Endothelial cell of umbilical vein (primary cell): ENCODE measurements around the gene ARSK. TPM values are rescaled to one million over a fixed set of nuclear protein-coding genes. Genes with fewer than 3 reads are reported as not detected.
A peak's percentile ranks its signal among the peaks of the same experiment; 100 is the strongest.

Source experiments
- BruUV-seq: library from RNA; stranded (reverse); fragments of 400-500 nt; replicated peaks from 2 replicates; lab custom pipeline; 2021; lab: Mats Ljungman, UMichigan
- CTCF ChIA-PET: fragments of 300-600, 350-600 bp; sonication (Branson Sonifier 250); formaldehyde crosslinking; loops from one replicate; lab custom pipeline; 2021; ENCODE audit warnings: antibody characterized with exemption, inconsistent platforms; lab: Charles Lee
- POLR2A ChIA-PET: fragments of 300-600, 350-600 bp; sonication (Branson Sonifier 250); formaldehyde crosslinking; loops from one replicate; lab custom pipeline; 2021; ENCODE audit warnings: antibody characterized with exemption, inconsistent platforms; lab: Charles Lee
- DNase-seq: peaks from one replicate; pipeline ENCODE4 v3.0.0-alpha.2; 2011; ENCODE audit warnings: low read depth, low spot score
- FAIRE-seq: peaks from 2 replicates; lab custom pipeline; 2011; peaks lifted over from hg19 to GRCh38; lab: Jason Lieb, UNC
- H2AFZ ChIP-seq: 2 replicates; pipeline ENCODE4 v1.6.0; 2012; ENCODE audit warnings: low read depth, low read length, control low read depth, inconsistent platforms
- H3K27ac ChIP-seq: 2 replicates; pipeline ENCODE4 v1.5.1; 2011; ENCODE audit warnings: low read depth, mild to moderate bottlenecking, control low read depth, low read length, moderate library complexity; ENCODE audit not compliant: insufficient read depth
- H3K27me3 ChIP-seq, 2 experiments: 2 replicates each; pipeline versions ENCODE4 v1.6.0 to v1.6.1; 2011; ENCODE audit warnings: low read length in 2 of 2, mixed read lengths in 1 of 2; ENCODE audit not compliant: control insufficient read depth in 2 of 2, insufficient read depth in 2 of 2
- H3K36me3 ChIP-seq, 2 experiments: 2 replicates in 1 of 2; 3 replicates in 1 of 2; pipeline ENCODE4 v1.5.1; 2011; ENCODE audit warnings: low read length in 2 of 2, mild to moderate bottlenecking in 1 of 2, moderate library complexity in 1 of 2; ENCODE audit not compliant: control insufficient read depth in 2 of 2, insufficient read depth in 2 of 2; ENCODE audit errors: extremely low read depth in 1 of 2
- H3K4me1 ChIP-seq: 3 replicates; pipeline ENCODE4 v1.5.1; 2011; ENCODE audit warnings: mild to moderate bottlenecking, low read length; ENCODE audit not compliant: control insufficient read depth, insufficient read depth; ENCODE audit errors: extremely low read depth
- H3K4me2 ChIP-seq: 2 replicates; pipeline ENCODE4 v1.6.1; 2011; ENCODE audit warnings: low read length, control low read depth, mixed read lengths; ENCODE audit not compliant: insufficient read depth
- H3K4me3 ChIP-seq, 3 experiments: fragments of 200-600 bp in 1 of 3; sonication (generic), shearing (Covaris generic) in 1 of 3; replicated peaks in 1 of 3; 2 replicates each; pipeline ENCODE4 v1.5.1; 2011 to 2016; ENCODE audit warnings: control low read depth in 3 of 3, low read length in 3 of 3, mild to moderate bottlenecking in 2 of 3, inconsistent platforms in 1 of 3, low read depth in 1 of 3, moderate library complexity in 1 of 3; ENCODE audit not compliant: insufficient read depth in 1 of 3
- H3K79me2 ChIP-seq: 2 replicates; pipeline ENCODE4 v1.6.0; 2012; ENCODE audit warnings: low read length, inconsistent platforms; ENCODE audit not compliant: control insufficient read depth, insufficient read depth
- H3K9ac ChIP-seq: replicated peaks from 2 replicates; pipeline ENCODE3; 2011; ENCODE audit warnings: low read length, control low read depth; ENCODE audit not compliant: insufficient read depth; ENCODE audit errors: extremely low read depth
- H3K9me1 ChIP-seq: replicated peaks from 3 replicates; pipeline ENCODE4 v1.6.0; 2011; ENCODE audit warnings: mild to moderate bottlenecking, low read length; ENCODE audit not compliant: control insufficient read depth, insufficient read depth; ENCODE audit errors: extremely low read depth
- H3K9me3 ChIP-seq: replicated peaks from 2 replicates; pipeline ENCODE4 v1.5.1; 2012; ENCODE audit warnings: low read length, inconsistent platforms; ENCODE audit not compliant: control insufficient read depth, insufficient read depth
- H4K20me1 ChIP-seq: replicated peaks from 2 replicates; pipeline ENCODE3; 2011; ENCODE audit warnings: mild to moderate bottlenecking, low read length; ENCODE audit not compliant: control insufficient read depth, insufficient read depth; ENCODE audit errors: extremely low read depth
- CTCF ChIP-seq, 2 donors: IDR thresholded peaks; 1 replicate in 1 of 2; 2 replicates in 1 of 2; pipeline ENCODE4 v1.5.1; 2011; ENCODE audit warnings: low read length in 2 of 2, mild to moderate bottlenecking in 2 of 2, moderate library complexity in 2 of 2, control low read depth in 1 of 2, inconsistent platforms in 1 of 2, low read depth in 1 of 2; ENCODE audit not compliant: insufficient read depth in 1 of 2; ENCODE audit errors: extremely low read depth in 1 of 2
- EZH2 ChIP-seq: IDR thresholded peaks from 2 replicates; pipeline ENCODE4 v1.6.1; 2012; ENCODE audit warnings: borderline replicate concordance, low read depth, mild to moderate bottlenecking, moderate library complexity, low read length, inconsistent platforms; ENCODE audit not compliant: severe bottlenecking
- FOS ChIP-seq: IDR thresholded peaks from 2 replicates; pipeline ENCODE4 v1.6.1; 2011; ENCODE audit warnings: mild to moderate bottlenecking, low read length, moderate library complexity, borderline replicate concordance; ENCODE audit not compliant: insufficient read depth
- GATA2 ChIP-seq: IDR thresholded peaks from 2 replicates; pipeline ENCODE4 v1.7.0; 2011; ENCODE audit warnings: low read depth, mild to moderate bottlenecking, moderate library complexity, mixed read lengths, low read length; ENCODE audit not compliant: insufficient read length, insufficient read depth
- JUN ChIP-seq: IDR thresholded peaks from 2 replicates; pipeline ENCODE4 v1.6.1; 2011; ENCODE audit warnings: borderline replicate concordance, low read depth; ENCODE audit not compliant: insufficient read length, insufficient read depth
- MAX ChIP-seq: IDR thresholded peaks from 2 replicates; pipeline ENCODE4 v1.6.1; 2011; ENCODE audit not compliant: insufficient read depth, insufficient read length
- MYC ChIP-seq: IDR thresholded peaks from one replicate; pipeline ENCODE4 v1.6.1; 2011; ENCODE audit warnings: mild to moderate bottlenecking, low read depth, low read length
- POLR2A ChIP-seq: IDR thresholded peaks from 2 replicates; pipeline ENCODE4 v1.6.1; 2012; ENCODE audit warnings: low read depth, mild to moderate bottlenecking, control low read depth, low read length
- POLR2AphosphoS5 ChIP-seq: IDR thresholded peaks from 2 replicates; pipeline ENCODE4 v1.6.1; 2012; ENCODE audit warnings: low read depth, mild to moderate bottlenecking, control low read depth, low read length, moderate library complexity; ENCODE audit not compliant: insufficient read depth
- dilution Hi-C: fragments of 300-500 bp; cut with MboI; formaldehyde crosslinking; loops from one replicate; pipeline ENCODE4 v1.15.0; 2019; ENCODE audit warnings: low sequenced_read_pairs; ENCODE audit not compliant: extremely low pct_ligation_motif_present
- intact Hi-C: fragments of 100-400 bp; cut with micrococcal nuclease; formaldehyde crosslinking; loops from one replicate; pipeline ENCODE4 v1.10.0; 2022
- polyA plus RNA-seq, 4 experiments: library from polyadenylated mRNA; depleted of rRNA in 3 of 4; stranded (reverse) in 3 of 4; unstranded in 1 of 4; fragments of >200 nt; gene quantifications; 2 replicates each; pipeline versions ENCODE4 v1.2.1 to v1.2.3, GENCODE V29; 2011 to 2012; ENCODE audit warnings: missing spikeins in 1 of 4
- total RNA-seq: library from RNA; stranded (reverse); gene quantifications from 2 replicates; pipeline ENCODE4 v1.2.3, GENCODE V29; 2021

Gene ARSK
- total and polyA plus RNA-seq, 2 donors (not counting 3 experiments of a cell fraction or from before 2014, with no cell fraction given) = 3.7 to 4.9 TPM

DNA sequence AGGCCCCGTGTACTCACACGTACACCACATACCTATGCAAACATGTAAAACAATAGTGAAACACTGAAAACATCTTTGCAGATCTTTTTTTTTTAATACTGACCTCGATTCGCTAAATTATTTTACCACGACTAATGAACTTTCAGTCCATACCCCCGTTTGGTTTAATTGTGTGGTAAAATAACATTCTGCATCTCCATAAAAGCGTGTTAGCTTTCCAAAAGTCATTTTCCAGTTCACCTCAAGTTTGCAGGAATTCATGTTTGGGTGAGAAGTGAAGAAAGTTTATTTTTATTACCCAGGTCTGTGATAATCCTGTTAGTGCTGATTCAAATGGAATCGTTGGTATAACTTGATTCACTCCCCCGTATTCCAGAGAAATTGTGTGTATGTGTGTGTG lies 652 bp downstream of the ARSK start:
- Histone ChIP-seq H3K9me1 (no peaks in the 10 kb centered on the region), H3K27me3 (no peaks in the 10 kb centered on the region), H3K79me2 (peaks cover 44% of the 10 kb centered on the region), H2AFZ (peak overlapping the region; percentile 87), H3K4me3 (peak overlapping the region; percentile 57 to 90 (median 86)), H4K20me1 (no peaks in the 10 kb centered on the region), H3K4me2 (peak overlapping the region; percentile 93), H3K27ac (peak overlapping the region; percentile 31), H3K9me3 (no peaks in the 10 kb centered on the region), H3K4me1 (peaks cover 15% of the 10 kb centered on the region), H3K36me3 (peaks cover 0 to 3% of the 10 kb centered on the region in 2 experiments), H3K9ac (peak overlapping the region; percentile 69)
- BruUV-seq = no TSS peak
- POLR2A ChIA-PET = no interaction called here
- FAIRE-seq (no peak), DNase-seq (no peak)
- CTCF ChIA-PET = interaction anchor here (1.0 to 1.1 kb wide), 5 partner anchors 23 to 288 kb away, joined by 3 to 4 read pairs (median 3); no protein-coding TSS in a partner anchor
- intact Hi-C loops (loop anchor here (1.0 to 5.0 kb wide), 4 partner anchors 65 to 528 kb away; partner anchors contain the start of genes GPR150 and RHOBTB3), dilution Hi-C loops (no loop called here)
- TF ChIP-seq MAX = no peak
- no peak for TF ChIP-seq GATA2
- TF ChIP-seq MYC = no peak
- TF ChIP-seq FOS = no peak
- no peak for TF ChIP-seq CTCF (IDR thresholded peaks at IDR 0.05; ENCODE audit: extremely low read depth in 1 of 2, insufficient read depth in 1 of 2, low read depth in 1 of 2, low read length in 2 of 2)
- no peak for TF ChIP-seq POLR2AphosphoS5
- TF ChIP-seq JUN = no peak
- no peak for TF ChIP-seq POLR2A
- no peak for TF ChIP-seq EZH2
